GM21528 (cell line): ENCODE data around the gene DOC2B.
"Not testable (repeated sequence)": the region's sequence is repeated elsewhere in the genome, so short reads cannot be mapped to it uniquely, and the experiment has no call there.

Experiments
- ATAC-seq: cut with Tn5 transposase; IDR thresholded peaks from one replicate; pipeline ENCODE4 v1.9.1; 2021; ENCODE audit warnings: mild to moderate bottlenecking, moderate library complexity; ENCODE audit not compliant: unreplicated experiment, low FRiP score

DOC2B gene

DNA sequence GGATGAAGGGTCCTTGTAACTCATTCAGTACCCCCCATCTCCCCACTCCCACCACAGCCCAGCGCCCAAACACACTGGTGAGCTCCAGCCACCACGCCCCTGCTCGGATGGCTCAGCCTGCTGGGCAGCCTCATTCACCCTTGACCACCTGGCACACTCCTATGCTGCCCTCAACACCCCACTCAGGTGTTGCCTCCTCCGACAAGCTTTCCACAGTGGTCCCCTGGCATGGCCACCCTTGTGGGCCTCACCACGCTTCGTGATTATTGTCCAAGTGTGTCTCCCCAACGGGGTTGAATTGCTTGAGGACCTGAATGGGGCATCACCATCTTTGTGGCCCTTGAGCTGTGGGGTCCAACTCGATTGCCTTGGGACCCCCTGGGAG, 12.0 kb upstream of the DOC2B start:
- ATAC-seq, result no peak

DNA sequence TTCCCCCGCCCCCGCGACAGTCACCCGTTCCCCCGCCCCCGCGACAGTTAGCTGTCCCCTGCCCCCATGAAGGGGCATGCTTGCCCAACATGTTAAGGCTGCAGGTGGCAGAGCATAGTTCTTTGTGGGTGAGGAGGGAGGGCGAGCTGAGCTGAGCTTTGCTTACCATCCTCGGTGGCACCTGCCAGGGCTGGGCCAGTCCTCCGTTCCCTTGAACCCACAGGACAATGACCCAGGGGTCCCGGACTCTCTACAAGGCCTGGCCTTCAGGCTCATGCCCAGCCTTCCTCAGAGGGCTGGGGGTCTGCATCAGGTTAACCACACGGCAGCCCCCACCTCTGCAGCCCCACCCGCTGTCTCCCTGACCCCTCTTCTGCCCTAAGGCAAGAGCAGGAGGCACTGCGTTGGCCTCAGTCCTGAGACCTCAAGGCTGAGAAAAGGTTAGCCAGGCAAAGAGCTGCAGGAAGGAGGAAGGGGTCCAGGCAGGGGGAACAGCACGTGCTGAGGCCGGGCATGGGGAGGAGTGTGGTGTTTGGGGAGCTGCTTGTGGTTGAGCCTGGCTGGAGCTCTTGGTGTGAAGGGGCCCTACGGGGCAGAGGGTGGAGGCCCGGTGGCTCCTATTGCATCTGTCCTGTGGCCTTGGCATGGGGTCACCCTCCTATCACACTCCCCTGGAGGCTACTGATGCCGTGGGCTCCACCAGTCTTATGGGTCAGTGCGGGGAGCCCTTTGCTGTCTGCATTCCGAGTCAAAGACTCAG, 11.4 kb upstream of the DOC2B start:
- ATAC-seq, result no peak

DNA sequence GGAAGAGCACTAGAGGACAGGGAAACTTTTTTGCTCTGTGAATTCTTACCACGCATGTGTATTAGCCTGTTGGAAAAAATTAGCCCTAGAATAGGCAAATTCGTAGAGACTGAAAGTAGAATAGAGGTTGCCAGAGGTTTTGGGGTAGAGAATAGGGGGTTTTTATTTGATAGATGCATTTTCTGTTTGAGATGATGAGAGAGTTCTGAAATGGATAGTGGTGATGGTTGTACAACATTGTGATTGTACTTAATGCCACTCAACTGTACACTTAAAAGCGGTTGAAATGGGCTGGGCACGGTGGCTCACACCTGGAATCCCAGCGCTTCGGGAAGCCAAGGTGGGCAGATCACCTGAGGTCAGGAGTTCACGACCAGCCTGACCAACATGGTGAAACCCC, 8.0 kb upstream of the DOC2B start:
- no peak for ATAC-seq

DNA sequence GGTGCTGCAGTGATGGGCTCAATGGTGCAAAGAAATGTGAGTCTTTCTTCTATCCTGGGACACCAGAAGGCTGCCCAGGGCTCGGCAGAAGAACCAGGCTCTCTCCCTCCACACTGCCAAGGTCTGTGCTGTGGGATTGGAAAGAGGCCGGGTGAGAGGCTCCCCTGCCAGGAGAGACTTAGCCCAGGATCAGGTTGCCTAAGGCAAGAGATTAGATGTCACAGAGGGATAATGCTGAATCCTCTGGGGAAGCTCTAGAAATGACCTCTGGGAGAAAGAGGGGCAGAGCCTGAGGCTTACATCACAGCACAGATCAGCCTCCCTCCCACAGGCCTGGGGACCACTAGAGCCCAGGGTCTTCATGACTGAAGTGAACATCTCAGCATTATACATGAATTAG, 5.7 kb upstream of the DOC2B start:
- no peak for ATAC-seq

DNA sequence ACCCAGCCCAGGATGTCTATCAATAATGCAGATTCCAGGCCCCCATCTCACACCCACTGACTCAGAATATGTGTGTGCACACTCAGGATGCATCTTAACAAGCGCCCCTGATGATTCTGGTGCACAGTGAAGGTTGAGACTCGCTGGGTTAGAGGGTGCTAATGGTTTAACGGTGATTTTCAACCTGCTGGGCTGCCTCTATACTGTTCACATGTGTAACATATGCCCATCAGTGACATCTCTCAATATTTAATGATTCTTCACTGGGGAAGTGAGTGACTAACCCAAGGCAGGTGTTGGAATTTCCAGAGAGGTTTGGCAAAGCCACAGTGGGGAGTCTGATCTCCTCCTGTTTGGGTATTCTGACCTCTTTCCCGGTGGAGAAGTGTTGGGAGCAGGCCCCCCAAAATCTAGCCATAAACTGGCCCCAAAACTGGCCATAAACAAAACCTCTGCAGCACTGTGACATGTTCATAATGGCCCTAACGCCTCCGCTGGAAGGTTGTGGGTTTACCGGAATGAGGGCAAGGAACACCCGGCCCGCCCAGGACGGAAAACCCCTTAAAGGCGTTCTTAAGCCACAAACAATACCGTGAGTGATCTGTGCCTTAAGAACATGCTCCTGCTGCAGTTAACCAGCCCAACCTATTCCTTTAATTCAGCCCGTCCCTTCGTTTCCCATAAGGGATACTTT, 4.1 kb upstream of the DOC2B start:
- ATAC-seq, result no peak

DNA sequence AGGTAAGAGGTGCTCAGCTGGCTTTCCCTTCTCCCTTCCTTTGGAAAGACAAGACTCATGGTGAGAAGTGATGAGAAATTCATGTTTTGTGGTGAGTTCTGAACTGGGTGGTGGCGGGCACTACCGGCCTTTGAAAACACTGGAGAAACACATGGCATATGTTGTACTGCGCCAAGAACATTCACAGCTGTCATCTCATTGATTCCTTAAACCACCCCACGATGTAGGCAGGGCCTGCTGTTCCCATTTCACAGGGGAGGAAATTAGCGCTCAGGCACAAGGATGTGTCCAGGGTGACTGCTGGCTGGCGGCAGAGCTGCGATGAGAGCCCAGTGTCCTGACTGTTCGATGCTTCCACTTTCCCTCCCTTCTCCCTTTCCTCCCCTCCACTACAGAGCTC, 1.6 kb upstream of the DOC2B start:
- ATAC-seq, result no peak

DNA sequence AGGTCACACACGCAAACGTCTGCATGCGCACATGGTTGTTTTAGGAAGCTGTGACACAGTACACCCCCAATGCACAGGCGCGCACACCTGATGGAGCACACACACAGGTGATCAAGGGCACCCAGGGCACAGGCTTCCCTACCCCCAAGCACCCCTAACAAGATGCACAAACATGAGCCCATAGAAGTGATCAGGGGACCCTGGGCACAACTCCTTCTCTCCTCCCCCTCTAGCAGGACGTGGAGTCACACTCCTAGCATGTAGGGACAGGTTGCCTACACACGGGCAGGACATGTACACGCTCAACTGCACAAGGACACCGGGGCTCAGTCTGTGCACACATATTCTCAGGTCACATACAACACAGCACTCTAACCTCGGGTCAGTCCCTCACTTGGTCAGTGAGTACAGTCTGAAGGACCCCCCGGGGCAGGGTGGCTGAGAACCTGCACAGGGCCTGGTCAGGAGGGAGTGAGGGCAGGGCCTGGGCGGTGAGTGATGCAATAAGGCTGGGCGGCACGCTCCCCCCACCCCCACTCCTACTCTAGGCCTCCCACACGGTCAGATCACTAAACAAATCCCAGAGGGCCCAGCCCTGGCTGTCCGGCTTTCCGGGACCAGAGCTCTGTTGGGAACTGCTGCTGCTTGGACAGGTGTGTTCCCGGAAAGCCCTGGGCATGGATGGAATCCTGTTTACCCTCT, 751 bp upstream of the DOC2B start:
- no peak for ATAC-seq

DNA sequence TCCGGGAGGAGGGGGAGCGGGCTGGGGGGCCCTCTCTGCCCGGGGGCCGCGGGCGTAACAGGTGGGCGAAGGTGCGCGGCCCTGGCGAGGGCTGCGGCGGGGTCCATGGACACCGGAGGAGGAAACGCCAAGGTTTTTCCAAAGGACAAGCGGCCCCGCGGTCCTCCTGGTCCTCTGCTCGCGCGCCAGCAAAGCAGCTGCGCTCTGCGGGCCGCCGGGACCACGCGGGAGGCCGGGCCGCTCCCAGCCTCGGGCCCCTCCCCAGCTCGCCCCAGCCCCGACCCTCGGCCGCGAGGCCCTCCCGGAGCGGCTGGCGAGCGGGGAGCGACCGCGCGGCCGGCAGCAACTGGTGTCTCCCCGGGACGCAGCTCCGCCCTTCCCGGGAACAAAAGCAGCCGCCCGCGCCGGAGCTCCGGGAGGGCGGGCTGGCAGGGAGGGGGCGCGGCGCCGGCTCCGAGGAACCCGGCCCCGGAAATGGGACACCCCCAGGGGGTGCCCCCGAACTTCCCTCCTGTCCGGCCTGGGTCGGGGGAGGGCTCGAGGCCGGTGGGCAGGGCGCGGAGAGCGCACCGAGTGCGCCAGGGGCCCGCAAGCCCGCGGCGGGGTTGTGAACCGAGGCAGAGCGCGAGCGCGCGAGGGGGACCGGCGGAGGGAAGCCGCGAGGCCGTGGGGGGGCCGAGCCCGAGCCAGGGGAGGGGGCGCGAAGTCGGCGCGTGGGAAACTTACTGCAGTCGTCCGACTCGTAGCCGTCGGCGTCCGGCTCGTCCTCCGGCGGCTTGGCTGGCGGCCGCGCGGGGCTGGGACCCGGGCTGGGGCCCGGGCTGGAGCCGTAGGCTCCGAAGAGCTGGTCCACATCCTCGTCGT, 837 bp downstream of the DOC2B start:
- no peak for ATAC-seq

DNA sequence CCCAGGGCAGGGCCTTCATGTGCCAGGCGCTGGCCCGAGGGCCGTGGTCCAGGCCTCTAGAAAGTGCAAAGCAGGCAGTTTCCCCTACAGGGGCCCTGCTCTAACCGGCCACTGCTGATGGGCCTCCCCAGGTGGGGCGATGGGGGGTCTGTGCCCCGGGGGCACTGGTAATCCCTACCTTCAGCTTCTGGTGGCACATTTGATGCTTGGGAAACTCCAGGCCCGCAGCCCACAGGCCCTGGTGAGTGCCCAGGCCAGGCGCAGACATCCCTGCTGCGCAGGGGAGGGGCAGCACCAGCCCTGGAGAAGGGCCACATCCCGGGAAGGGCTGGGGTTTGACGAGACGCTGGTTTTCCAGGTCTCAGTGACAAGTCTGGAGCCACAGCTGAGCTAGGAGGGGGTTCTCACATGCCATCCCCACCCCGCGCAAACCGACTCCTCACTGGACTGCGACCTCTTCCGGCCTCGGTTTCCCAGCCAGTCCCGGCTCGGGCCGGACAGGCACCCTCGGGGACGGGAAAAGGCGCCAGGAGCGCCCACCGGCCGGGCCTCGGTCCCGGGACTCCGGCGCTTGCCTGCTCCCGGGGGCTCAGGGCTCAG, 1.6 kb downstream of the DOC2B start:
- no peak for ATAC-seq

DNA sequence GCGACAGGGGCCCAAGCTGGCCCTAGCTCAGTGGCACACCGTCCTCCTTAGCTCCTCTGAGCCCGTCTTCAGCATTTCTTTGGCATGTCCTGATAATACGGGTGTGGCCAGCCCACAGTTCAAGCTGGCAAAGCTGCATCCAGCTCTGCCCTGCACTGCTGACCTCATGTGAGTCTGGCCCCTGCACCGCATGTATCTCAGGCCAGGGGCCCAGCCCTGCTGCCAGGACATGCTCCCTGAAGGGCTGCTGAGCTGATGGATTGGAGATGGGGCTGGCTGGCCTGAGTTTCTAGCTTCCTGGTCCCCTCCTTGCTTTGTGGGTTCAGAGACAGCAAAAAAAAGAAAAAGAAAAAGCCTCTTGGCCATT, 2.4 kb downstream of the DOC2B start:
- ATAC-seq, result no peak

DNA sequence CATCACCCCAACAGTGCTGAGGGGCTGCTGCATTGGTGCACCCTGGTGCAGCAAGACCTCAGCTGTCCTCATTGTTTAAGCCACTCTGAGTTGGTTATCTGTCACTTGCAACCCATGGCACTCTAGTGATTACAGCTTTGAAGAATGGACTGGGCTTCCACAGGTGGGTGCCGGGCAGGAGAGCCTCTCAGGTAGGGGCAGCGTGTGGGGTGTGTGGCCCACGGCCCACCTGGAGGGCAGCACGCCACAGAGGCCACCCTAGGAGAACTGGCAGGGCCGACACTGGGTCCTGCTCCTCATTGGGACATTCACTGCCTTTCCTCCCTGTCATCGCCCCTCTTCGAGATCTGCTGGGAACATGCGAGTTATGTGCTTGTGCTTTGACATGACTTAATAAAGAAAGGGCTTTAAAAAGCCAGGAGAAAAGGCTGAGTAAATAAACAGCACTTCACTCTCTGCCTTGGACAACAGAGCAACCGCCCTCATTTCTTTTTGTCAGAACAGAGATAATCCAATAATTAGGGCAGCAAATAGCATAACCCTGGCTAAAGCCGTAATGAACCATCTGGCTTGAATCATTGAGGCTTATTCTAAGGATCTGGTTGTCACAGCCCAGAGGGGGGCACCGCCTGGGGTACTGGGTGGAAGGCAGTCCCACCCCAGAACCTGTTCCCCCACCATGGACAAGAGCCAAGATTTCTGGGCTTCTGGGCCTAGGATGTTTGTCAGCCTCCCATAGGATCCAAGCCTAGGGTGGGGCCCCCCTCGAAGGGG, 3.0 kb downstream of the DOC2B start:
- no peak for ATAC-seq

DNA sequence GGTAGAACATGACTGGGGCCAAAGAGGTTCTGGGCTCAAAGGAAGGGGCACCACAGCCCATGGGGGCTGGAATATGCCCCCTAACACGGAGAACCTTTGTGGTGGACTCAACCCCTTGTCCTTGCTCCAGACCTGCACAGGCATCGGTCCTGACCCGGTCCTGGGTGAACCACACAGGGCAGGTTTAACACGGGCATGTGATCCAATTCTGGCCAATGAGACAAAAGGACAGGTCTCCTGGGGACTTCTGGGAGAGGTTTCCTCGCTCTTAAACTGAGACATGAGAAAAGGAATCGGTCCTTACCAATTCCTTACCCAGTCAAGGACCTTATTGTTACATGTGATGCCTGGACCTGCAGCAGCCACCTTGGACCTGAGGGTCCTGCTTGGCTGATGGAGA, 3.7 kb downstream of the DOC2B start:
- no peak for ATAC-seq

DNA sequence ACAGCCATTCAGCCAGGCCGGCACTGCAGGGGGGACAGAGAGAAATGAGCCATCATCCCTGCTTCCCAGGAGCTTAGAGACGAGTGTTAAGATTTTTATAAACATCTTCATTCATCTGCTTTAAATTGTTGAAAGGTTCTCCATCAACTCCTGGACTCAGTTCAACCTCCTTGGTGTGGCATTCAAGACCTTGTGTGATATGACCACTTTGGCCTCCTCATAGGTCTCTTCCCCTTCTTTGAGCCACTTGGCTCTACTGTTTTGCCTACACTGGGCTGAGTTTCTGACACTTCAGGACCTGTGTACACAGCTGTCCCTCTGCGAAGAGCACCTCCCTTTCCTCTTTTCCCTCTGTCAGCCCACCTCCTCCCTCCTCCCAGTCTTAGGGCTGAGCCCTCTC, 4.3 kb downstream of the DOC2B start:
- no peak for ATAC-seq

DNA sequence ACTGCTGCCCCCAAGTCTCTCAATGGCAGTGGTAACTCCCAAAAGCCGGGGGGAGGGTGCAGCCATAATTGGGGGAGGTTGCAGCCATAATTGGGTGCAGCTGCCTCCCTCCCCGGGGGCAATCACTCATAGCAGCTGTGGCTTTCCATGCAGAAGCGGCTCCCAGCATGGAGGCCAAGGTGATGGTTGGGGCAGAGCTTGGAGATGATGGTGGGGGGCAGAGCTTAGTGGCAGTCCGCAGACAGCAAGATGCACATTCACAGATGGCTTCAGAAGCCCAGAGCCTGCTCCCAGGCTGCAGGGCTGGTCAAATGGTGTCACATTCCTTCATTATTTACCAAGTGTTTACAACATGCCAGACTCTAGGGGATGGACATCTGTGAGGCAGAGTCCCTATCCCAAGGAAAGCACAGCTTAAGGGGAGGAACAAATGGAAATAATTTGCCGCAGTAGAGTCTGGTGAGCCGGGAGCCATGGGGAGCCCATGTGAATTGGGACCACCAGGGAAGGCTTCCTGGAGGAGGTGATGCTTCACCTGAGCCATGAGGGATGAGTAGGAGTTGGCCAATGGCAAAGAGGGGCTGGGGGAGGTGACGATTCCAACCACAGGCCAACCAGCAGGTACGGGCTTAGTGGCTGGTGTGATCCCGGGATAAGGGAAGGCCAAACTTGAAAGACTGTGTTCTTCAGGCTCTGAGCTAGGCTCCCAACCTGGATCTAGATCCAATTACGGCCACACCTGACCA, 8.1 kb downstream of the DOC2B start:
- ATAC-seq, result no peak

DNA sequence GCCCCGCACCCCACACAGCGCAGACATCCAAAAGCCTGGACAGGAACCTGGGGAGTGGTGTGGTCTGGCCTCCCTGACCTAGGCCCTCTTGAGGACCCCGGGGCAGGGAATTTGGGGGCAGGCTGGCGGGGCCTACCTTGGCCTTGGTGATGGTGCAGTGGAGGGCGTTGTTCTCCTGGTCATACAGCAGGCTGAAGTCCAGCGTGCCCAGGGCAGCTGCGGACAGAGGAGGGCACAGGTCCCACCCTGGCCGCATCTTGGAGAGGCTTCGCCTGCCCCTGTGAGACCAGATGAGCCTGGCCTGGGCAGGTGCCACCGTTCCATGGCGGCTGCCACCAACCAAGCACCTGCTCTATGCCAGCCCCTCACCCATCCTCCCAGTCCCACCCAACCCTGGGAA, 9.0 kb downstream of the DOC2B start:
- no peak for ATAC-seq

DNA sequence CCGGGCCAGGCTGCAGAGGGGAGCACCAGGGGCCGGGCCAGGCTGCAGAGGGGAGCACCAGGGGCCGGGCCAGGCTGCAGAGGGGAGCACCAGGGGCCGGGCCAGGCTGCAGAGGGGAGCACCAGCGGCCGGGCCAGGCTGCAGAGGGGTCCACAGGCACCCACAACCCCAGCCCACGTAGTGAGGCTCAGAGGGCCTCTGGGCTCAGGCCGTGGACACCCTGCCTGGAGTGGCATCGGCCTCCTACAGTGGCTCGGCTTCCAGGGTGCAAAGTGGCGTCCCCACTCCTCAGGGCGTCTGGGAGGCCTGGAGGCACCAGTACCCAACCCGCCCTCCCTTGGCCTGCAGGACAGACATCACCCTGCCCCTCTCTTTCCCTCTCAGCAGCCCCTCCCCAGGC, 9.6 kb downstream of the DOC2B start:
- no peak for ATAC-seq

DNA sequence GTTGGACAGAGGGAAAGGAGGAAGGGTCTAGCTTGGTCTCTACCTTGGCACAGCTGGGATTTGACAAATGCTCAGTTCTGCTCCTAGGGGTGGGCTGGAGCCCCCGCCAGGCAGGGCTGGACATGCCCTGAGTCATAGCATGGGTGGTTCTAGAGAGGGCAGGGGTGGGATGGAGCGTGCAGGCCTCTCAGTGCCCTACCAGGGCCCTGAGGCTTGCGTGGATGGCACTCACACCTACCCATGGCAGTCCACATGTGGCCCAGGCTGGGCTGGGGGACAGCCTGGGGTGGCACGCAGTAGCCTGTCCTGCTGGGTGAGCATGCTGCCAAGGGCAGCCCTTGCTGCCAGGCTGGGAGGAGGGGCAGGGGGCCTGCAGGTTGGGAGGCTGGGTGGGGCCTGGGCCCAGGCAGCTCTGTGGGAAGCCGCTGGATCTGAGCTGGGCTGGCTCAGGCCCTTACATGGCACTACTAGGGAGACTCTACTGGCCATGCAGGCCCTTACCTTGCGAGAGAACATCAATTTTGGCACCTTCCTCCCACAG, 11.2 kb downstream of the DOC2B start:
- ATAC-seq, result no peak

DNA sequence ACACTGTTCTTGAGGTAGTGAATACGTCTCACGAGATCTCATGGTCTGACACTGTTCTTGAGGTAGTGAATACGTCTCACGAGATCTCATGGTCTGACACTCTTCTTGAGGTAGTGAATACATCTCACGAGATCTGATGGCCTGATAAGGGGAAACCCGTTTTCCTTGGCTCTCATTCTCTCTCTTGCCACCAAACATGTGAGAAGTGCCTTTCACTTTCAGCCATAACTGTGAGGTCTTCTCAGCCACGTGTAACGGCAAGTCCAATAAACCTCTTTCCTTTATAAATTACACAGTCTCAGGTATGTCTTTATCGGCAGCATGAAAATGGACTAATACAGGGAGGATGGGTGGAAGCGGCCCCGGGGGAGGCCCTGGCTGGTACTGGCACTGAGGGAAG, 12.8 kb downstream of the DOC2B start:
- not testable (repeated sequence) for ATAC-seq

DNA sequence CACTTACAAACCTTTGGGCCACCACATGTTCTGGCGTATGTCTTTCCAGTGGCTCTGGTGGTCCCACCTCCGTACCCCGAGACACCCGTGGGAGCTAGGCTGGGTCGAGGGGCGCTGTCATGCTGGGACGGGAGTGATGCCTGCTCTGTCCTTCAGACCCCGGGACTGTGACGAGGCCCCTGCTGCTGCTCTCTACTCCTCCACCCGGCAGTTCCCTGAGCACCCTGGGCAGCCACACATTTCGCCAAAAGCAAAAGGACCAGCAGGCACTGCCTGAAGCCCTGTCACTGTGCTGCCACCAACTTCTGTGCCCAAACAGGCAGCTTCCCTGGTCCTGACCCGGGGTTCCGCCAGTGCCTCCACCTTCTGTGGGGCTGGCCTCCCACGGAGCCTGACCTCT, 15.5 kb downstream of the DOC2B start:
- no peak for ATAC-seq
